Hematopoietic multipotent progenitor cell (in vitro differentiated cells): Measurements from ENCODE around the gene AP2M1. TPM values are rescaled to one million over a fixed set of nuclear protein-coding genes. Genes with fewer than 3 reads are reported as not detected.
"Not testable (repeated sequence)": the region's sequence is repeated elsewhere in the genome, so short reads cannot be mapped to it uniquely, and the experiment has no call there.

Source experiments
- DNase-seq, 3 donors: peaks; one replicate each; pipeline ENCODE4 v3.0.0-alpha.2; 2011 to 2015; ENCODE audit warnings: low read depth in 2 of 3, low spot score in 2 of 3
- total RNA-seq: library from RNA; depleted of rRNA; stranded (reverse); fragments of >200 nt; gene quantifications from one replicate; pipeline ENCODE4 v1.2.3, GENCODE V29; 2012

AP2M1 gene
- total RNA-seq, result 290 TPM

DNA sequence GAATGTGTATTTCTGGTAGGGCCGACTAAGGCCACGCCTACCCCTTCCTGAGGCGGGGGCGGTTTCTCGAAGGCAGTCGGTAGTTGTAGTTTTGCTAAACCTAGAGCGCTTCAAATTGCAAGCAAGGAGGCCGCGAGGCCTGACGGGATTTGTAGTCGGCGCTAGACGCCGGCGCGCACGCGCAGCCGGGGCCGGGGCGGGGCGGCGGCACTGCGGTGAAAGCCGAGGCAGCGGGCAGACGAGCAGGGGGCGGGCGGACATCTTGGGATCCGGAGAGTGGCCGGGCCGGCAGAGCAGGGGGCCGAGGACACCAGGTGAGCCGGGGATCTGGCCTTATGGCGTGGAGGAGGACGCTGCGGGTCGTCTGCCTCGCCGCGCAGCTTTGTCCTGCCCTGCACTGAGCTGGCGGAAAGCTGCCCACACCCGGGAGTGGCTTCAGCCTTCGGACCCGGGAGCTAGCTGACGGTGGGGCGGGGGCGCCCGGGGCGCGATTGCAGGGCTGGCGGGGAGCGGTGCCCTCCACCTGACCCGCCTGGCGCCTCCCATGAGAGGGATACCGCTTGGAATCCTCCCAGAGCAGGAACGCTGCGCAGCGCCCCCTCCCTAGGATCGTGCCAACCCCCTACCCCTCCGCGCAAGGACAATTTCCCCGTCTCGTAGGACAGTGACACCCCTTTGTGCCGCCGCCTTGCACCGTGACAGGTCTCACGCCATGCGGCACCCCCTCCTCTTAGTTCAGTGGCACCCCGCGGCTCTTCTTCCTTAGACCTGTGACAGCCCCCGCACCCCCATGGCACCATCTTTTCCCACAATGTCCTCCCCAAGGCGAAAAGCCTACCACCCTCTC, at the start of gene AP2M1:
AP2M1 (plus strand) TSS at position 210 of the 847 bp plus-strand sequence. CDS start 2,139 bp downstream, outside the sequence.
- DNase-seq, result peak; percentile 93 to 99 (median 98)

DNA sequence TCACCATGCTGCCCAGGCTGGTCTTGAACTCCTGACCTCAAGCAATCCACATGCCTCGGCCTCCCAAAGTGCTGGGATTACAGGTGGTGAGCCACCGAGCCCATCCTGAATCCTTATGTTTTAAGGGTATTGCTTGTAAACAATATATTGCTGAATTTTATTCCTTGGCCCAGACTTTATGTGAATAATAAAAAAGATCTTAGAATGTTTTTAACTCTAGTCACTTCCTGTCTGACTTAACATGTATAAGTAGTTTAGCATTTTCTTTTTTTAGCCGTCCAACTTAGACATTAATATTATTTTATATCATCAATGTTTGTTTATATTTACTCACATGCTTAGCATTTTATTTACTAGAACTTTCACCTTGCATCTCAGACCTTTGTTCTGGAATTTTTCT, 48.6 kb upstream of the AP2M1 start:
- DNase-seq, result no peak

DNA sequence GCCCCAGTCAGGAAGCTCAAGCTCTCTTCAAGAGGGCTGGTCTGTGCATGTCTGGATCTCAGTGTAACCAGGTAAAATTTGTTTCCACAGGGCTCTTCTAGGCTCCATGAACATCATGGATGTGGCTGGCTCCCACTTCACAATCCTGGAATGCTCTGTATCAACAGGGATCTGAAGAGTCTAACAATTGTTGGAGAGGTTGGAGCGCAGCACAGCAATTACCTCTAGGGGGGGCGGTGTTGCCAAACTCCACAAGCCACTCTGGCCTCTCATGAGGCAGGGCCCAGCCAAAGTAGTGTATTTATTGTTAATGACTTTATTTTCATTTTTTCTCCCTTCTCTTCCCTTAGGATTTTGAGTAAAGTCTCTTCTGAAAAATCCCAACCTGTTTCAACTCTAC, 45.6 kb upstream of the AP2M1 start:
- DNase-seq, result peak in 1 of 3 donors; percentile 21

DNA sequence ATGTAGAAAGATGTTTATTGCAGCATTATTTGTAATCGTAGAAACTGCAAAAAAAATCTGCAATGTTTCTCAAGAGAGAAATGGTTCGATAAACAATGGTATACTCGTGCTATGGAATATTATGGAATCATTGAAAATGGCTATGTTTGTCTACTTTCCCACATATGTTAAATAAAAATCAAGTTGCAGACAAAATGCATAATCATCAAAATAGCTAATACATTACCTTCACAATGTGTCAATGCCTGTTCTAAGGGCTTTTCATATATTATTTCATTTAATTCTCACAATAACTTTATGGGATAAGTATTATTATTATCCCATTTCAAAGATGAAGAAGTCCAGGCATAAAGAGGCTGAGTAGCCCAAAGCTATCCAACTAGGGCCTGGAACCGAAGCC, 41.7 kb upstream of the AP2M1 start:
- DNase-seq, result no peak

DNA sequence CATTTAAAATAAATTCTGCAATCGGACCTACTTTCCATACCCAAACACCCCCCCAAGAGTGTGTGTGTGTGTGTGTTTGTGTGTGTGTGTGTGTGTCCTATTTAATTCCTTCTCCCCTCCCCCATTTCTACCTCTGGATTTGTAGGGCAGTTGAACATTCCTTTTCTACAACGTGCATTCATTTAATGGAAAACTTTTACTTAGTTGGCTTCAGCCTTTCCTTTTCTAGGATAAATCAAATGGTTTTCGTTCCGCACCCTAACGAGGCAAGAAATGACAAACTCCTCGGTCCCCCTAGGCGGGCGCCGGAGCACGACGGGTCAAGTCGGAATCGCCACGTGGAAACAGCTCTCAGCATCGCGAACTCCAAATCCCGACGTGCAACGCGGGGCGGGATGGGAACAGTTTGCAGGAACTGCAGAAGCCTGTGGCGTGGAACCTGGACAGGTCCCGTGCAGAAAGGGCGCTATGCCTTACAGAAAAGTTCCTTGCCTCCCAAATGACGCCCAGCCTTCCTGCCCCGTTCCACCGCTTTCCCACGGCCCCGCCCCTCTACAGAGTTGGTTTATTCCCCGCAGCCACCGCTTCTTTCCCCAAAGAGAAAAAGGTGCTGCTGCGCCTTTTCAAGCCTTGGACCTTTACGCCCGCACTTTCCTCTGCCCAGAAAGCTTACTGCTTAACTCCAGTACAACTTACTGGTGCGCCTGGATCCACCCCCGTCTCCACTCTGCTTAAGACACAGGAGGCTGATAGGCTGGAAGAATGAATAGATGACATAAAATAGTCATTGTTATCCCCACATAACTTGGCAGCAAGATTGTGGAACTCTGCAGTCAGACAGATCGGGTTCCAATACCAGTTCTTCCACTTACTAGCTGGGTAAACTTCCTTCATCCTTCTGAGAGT, 40.6 kb upstream of the AP2M1 start:
- peak in 2 of 3 donors; percentile 58 to 67 for DNase-seq

DNA sequence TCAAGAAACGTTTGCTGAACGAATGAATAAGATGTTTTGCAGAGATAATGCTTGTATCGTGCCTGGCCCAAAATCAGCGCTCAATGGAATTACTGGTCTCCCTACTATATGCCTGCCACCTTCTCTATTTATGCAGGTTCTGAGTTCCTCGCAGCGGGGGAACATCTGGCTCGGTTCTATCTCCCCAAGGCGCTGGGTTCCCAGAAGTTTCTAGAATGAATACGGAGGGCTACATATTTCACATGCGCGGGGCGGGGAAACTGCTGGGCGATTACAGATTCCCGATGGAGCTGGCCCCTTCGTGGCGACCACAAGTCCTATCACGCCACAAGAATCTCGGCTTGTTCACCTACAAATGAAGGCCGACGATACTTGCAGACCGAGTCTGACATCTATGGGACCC, 39.9 kb upstream of the AP2M1 start:
- DNase-seq, result peak in 1 of 3 donors; percentile 24

DNA sequence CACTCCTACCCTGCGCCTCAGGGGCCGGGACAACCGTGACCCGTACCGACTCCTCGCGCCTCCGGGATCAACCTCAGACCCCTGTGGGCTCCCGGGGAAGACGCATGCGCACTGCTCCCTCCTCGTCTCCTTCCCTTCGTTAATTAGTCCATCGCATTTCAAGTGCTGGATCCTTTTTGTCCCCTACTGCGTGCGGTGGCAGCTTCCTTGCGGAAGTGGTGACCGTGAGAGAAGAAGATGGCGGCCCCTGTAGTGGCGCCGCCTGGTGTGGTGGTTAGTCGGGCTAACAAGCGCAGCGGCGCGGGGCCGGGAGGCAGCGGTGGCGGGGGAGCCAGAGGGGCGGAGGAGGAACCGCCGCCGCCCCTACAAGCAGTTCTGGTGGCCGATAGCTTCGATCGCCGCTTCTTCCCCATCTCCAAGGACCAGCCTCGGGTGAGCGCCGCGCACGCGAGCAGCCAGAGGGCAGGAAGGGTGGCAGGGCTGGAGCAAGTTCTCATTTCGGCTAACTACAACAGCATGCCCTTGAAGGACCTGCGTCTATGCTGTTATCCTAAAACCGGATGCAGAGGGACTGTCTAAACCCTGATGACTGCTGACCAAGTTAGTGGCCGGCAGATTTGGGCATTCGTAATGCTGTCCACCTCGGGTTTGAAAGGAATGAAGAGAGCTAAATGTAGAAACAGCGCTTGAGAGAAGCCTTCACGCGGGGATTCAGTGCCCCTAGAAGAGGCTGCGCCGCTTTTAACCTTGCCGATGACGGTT, 39.3 kb upstream of the AP2M1 start, which contains the start of gene EIF2B5:
EIF2B5 (plus strand) TSS at position 210 of the 762 bp plus-strand sequence; CDS start at position 238, 28 bp downstream.
- DNase-seq, result peak; percentile 77 to 96 (median 96)

DNA sequence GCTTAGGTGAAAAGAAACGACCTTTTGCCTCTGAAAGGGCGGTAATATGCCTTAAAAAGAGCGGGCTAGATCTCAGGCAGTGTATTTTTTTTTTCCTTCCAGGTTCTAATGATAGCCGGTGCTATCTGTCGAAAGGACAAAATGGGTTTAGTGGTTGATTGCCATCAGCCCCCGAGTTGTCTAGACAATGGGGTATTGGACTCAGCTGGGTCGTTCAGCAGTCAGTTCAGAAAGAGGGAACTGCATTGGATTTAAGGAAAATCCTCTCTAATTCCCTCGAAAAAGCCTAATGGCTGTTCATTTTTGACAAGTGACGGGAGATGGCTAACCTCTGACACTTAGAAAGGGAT, 38.8 kb upstream of the AP2M1 start:
- no peak for DNase-seq

DNA sequence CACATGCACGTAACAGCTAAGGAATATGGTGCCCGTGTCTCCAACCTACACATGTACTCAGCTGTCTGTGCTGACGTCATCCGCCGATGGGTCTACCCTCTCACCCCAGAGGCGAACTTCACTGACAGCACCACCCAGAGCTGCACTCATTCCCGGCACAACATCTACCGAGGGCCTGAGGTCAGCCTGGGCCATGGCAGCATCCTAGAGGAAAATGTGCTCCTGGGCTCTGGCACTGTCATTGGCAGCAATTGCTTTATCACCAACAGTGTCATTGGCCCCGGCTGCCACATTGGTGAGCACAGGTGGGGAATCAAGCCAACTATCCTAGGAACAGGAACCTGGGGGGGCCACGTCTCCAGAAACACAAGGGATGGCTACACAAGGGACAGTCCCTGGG, 34.2 kb upstream of the AP2M1 start:
- no peak for DNase-seq

DNA sequence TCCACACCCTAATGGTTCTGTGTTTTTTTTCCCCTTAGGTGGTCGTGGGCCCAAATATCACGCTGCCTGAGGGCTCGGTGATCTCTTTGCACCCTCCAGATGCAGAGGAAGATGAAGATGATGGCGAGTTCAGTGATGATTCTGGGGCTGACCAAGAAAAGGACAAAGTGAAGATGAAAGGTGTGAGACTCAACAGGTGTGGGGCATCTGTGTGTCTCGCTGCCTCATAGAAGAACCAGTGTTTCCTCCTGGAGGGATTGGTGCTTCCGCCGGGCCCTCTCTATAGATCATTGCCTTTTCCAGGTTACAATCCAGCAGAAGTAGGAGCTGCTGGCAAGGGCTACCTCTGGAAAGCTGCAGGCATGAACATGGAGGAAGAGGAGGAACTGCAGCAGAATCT, 32.5 kb upstream of the AP2M1 start:
- no peak for DNase-seq

DNA sequence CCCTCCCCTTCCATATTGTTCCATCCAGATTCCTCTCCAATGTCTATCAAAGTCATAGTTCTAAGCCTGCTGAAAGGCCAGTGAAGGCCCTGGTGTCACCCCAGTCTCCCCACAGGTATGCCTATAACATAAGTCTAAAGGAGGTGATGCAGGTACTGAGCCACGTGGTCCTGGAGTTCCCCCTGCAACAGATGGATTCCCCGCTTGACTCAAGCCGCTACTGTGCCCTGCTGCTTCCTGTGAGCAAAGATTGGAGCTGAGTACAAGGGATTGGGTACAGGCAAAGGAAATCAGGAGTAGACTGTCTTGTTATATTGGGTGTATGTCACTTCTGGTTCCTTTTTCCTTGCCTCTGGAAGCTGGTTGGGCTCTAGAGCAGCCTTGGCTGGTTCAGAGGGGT, 31.3 kb upstream of the AP2M1 start:
- DNase-seq, result no peak

DNA sequence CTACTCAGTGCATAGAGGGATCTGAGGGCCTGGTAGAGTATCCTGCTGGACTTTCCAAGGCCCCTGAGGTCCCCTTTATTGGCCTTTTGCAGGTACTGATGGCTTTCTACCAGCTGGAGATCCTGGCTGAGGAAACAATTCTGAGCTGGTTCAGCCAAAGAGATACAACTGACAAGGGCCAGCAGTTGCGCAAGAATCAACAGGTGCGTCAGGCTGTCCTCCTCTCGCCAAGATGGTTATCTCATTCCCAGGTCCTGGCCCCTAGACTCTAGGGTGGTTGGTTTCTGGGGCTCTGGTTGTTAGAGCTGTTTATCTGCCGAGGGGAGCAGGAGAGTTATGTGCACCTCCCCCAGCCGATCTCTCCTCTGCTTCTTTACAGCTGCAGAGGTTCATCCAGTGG, 30.1 kb upstream of the AP2M1 start:
- no peak for DNase-seq

DNA sequence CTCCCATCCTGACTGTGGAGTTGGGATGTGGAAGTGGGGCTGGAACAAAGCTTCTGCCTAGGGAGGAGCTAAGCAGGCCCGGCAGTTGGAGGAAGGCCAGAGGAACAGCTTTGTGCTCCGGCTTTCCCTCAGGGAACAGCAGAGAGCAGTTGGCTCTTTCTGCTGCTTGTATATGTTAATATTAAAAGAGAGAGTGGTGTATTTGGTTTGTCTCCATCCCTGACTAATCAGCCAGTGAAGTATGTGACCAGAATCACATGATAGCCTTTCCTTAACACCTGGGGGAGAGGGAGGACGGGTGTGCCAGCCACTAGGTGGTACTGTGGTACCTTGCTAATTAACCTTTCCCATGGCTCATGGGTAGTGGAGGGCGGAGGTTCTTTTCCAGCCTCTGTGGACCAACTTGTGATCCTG, 29.5 kb upstream of the AP2M1 start:
- DNase-seq, result peak in 2 of 3 donors; percentile 42 to 54

DNA sequence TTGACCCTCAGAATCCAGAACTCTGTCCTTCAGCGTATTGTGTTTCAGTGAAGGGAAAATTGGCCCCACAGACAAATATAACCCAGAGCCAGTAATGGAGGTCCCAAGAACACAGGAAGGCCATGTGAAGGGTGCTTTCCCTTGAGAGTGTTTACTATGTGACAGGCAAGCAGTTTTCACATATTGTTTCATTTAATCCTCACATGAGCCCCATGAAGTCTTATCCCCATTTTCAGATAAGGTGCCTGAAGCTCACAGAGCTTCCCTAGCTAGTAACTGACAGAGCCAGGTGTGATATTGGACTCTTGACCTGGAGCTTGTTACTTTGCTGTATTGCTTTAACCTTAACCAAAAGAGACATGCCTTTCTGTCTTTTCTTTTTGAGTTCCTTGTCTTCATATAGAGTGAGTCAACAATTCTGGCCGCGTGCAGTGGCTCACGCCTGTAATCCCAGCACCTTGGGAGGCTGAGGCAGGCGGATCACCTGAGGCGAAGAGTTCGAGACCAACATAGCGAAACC, 28.8 kb upstream of the AP2M1 start:
- DNase-seq, result no peak

DNA sequence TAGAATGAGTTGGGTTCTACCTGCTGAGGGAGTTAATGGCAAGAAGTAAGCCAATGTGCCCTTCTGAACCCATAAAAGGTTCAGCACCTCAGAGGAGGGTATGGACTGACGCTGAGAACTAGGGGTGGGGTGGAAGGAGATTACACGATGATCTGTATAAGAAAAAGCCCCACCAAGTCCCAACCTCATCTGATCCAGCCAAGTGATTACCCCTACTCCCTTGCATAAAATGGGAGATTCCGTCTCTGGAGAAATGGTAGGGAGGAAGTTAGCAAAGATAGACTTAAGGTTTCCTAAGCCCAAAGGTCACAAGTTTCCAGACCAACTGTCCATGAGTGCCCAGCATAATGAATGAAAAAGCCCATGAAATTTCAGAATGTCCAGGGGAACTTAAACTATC, 26.6 kb upstream of the AP2M1 start:
- no peak for DNase-seq

DNA sequence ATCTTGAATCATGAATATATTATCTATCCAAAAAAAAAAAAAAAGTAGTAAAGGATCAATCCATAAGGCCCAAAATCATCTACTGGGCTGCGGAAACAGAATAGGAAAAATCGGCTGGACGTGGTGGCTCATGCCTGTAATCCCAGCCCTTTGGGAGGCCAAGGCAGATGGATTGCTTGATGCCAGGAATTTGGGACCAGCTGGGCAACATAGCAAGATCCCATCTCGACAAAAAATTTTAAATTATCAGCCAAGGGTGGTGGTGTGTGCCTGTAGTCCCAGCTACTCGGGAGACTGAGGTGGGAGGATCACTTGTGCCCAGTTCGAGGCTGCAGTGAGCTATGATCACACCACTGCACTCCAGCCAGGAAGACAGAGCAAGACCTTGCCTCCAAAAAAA, 25.5 kb upstream of the AP2M1 start:
- no peak for DNase-seq

DNA sequence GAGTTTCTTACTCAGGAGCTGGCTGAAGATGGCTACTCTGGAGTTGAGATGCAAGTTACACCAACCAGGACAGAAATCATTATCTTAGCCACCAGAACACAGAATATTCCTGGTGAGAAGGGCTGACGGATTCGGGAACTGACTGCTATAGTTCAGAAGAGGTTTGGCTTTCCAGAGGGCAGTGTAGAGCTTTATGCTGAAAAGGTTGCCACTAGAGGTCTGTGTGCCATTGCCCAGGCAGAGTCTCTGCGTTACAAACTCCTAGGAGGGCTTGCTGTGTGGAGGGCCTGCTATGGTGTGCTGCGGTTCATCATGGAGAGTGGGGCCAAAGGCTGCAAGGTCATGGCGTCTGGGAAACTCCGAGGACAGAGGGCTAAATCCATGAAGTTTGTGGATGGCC, 24.9 kb upstream of the AP2M1 start:
- DNase-seq, result not testable (repeated sequence)

DNA sequence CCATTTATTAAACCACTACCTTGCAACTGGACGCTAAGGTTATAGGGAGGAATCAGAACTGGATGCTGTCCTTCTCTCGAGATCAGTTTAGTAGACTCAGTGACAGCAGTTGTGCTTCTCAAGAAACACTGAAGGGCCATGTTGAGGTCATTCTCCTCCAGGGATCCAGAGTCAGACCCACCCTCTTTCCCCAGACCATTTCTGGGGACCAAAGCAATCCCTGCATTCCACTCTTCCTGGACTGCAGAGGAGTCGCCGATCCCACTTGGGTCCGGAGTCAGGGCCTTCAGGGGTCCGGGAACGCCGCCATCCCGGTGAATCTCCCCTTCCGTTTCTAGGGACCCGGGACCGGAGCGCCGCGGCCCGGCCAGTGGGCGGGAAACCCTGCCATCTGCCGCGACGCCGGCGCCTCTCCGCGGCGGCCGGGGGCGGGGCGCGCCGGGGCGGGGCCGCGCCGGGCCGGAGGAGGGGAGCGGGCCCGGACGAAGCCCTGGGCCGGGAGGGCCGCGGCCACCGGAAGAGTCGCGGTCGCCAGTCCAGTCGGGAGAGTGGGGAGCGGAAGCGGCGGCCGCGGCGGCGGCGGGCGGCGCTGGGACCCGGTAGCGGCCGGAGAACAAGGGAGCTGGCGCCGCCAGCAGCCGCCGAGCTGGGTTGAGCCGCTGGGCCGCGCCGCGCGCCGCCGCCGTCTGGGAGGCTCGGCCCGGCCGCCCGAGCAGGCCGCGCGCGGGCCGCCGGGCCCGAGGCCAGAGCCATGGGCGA, 19.6 kb upstream of the AP2M1 start, which contains the start of gene DVL3:
DVL3 (plus strand) TSS at position 493 of the 759 bp plus-strand sequence; CDS start at position 752, 259 bp downstream.
- DNase-seq, result peak in 2 of 3 donors; percentile 17 to 51

DNA sequence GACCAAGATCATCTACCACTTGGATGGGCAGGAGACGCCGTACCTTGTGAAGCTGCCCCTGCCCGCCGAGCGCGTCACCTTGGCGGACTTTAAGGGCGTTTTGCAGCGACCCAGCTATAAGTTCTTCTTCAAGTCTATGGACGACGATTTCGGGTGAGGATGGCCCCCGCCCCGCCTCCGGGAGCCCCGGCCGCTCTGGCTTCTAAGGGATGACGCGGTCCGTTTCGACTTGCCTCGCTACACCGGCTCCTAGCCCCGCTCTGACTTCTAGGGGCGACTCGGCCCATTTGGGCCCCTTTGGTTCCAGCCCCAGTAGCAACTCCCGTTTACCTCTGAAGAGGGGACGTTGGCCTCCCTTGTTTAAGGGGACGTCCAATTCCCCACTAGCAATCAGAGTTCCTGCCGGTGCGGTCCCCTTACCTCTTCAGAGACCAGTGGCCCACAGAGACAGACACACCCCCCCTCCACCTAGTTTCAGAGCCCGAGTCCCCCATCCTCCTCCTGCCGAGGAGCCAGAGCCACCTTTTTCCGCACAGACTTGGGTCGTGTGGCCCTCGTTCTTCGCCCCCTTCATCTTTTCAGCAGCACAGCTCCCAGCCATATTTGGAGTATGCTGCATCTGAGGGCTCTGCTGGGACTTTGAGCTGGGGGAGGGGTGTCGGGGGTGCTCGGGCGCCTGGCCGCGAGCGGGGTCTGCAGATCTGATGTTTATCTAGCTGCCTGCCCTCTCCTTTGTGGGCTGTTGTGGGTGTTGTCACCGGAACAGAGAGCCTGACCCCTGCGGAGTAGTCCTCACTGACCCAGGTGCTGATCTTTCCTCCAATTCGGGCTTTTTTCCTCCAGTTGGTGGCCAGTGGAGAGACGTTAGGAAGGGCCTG, 18.8 kb upstream of the AP2M1 start:
- DNase-seq, result peak in 2 of 3 donors; percentile 21 to 33
